Globus pallidus (tissue), 1 donor: ENCODE measurements around the gene PSAPL1.

Experiments
- DNase-seq: peaks from one replicate; pipeline ENCODE4 v3.0.0-alpha.2; 2015; ENCODE audit warnings: low spot score

PSAPL1 gene

GRCh38 chr4:7396186-7396910, 38.4 kb downstream of the PSAPL1 start:
- no peak for DNase-seq

GRCh38 chr4:7395645-7396044, 39.1 kb downstream of the PSAPL1 start:
- no peak for DNase-seq

- DNase-seq, result no peak
Measured at GRCh38 chr4:7394681-7395451, 39.9 kb downstream of the PSAPL1 start.

GRCh38 chr4:7393601-7394575, 40.8 kb downstream of the PSAPL1 start:
- DNase-seq, result no peak

GRCh38 chr4:7392438-7393421, 42.0 kb downstream of the PSAPL1 start:
- peak; percentile 59 for DNase-seq

GRCh38 chr4:7391637-7392437, 42.9 kb downstream of the PSAPL1 start:
- DNase-seq, result no peak

- no peak for DNase-seq
Measured at GRCh38 chr4:7390906-7391636, 43.7 kb downstream of the PSAPL1 start.

GRCh38 chr4:7390336-7390735, 44.4 kb downstream of the PSAPL1 start:
- DNase-seq, result no peak

GRCh38 chr4:7389719-7390118, 45.0 kb downstream of the PSAPL1 start:
- no peak for DNase-seq

- DNase-seq, result no peak
Measured at GRCh38 chr4:7389101-7389701, 45.5 kb downstream of the PSAPL1 start.

GRCh38 chr4:7388627-7389026, 46.1 kb downstream of the PSAPL1 start:
- no peak for DNase-seq

- DNase-seq, result no peak
Measured at GRCh38 chr4:7387925-7388324, 46.8 kb downstream of the PSAPL1 start.

GRCh38 chr4:7384929-7385890, 49.5 kb downstream of the PSAPL1 start:
- no peak for DNase-seq

GRCh38 chr4:7384003-7384928, 50.5 kb downstream of the PSAPL1 start:
- no peak for DNase-seq

GRCh38 chr4:7383266-7383665, 51.5 kb downstream of the PSAPL1 start:
- no peak for DNase-seq

- DNase-seq, result no peak
Measured at GRCh38 chr4:7382634-7383014, 52.1 kb downstream of the PSAPL1 start.
